Mesothelial cell of epicardium (in vitro differentiated cells): ENCODE measurements around the gene TMEFF2. TPM values are rescaled to one million over a fixed set of nuclear protein-coding genes. Genes with fewer than 3 reads are reported as not detected.

Experiments
- DNase-seq, 2 experiments: peaks; one replicate each; pipeline ENCODE4 v3.0.0; 2021; ENCODE audit warnings: low spot score in 2 of 2; ENCODE audit not compliant: unreplicated experiment in 2 of 2
- H3K27ac Mint-ChIP-seq: 2 replicates; pipeline ENCODE4 v1.8.0; 2021; ENCODE audit warnings: mixed read lengths
- H3K27me3 Mint-ChIP-seq: 2 replicates; pipeline ENCODE4 v1.8.0; 2021; ENCODE audit warnings: low read depth, mixed read lengths
- H3K36me3 Mint-ChIP-seq: 2 replicates; pipeline ENCODE4 v1.8.0; 2021; ENCODE audit warnings: mixed read lengths
- H3K4me1 Mint-ChIP-seq: 2 replicates; pipeline ENCODE4 v1.8.0; 2021; ENCODE audit warnings: mixed read lengths
- H3K4me3 Mint-ChIP-seq: 2 replicates; pipeline ENCODE4 v1.8.0; 2021; ENCODE audit warnings: mild to moderate bottlenecking, moderate library complexity, mixed read lengths
- H3K9me3 Mint-ChIP-seq: 2 replicates; pipeline ENCODE4 v1.8.0; 2021; ENCODE audit warnings: mixed read lengths
- total RNA-seq: library from RNA; stranded (reverse); gene quantifications from 3 replicates; pipeline ENCODE4 v1.2.1, GENCODE V29; 2021
- TF ChIP-seq, protein P1 (sequence below): fragments of 200-600 bp; sonication (generic); IDR thresholded peaks from one replicate; pipeline ENCODE4 v1.5.0; 2021; ENCODE audit warnings: antibody characterized with exemption; ENCODE audit not compliant: unreplicated experiment

Gene TMEFF2
- total RNA-seq, 1 donor from 2014 or later, result 18.1 TPM

DNA sequence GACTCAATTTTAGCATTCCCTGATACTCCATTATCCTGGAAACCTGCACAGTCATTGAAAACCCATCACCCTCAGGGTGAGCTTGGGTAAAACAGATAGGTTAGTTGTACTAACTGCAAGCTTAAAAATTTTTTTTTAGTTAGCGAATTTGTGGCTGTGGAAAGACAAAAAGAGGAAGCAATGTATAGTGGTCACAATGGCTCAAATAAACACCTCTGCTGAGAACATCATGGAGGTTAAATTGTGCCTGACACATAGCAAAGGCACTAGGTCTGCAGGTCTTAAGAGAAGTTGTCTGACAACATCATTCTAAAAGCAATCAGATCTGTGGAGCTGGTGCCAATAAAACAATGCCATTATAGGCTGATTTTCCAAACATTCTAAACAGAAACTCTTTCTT is 263.4 kb downstream of the TMEFF2 start:
- DNase-seq, result no peak
- Mint-ChIP-seq H3K27me3 (peaks cover 2% of the 10 kb centered on the region), H3K9me3 (peaks cover 10% of the 10 kb centered on the region), H3K36me3 (peaks cover 2% of the 10 kb centered on the region), H3K4me3 (no peak overlapping the region), H3K4me1 (peaks cover 10% of the 10 kb centered on the region), H3K27ac (no peak overlapping the region)
- TF ChIP-seq, protein P1, sequence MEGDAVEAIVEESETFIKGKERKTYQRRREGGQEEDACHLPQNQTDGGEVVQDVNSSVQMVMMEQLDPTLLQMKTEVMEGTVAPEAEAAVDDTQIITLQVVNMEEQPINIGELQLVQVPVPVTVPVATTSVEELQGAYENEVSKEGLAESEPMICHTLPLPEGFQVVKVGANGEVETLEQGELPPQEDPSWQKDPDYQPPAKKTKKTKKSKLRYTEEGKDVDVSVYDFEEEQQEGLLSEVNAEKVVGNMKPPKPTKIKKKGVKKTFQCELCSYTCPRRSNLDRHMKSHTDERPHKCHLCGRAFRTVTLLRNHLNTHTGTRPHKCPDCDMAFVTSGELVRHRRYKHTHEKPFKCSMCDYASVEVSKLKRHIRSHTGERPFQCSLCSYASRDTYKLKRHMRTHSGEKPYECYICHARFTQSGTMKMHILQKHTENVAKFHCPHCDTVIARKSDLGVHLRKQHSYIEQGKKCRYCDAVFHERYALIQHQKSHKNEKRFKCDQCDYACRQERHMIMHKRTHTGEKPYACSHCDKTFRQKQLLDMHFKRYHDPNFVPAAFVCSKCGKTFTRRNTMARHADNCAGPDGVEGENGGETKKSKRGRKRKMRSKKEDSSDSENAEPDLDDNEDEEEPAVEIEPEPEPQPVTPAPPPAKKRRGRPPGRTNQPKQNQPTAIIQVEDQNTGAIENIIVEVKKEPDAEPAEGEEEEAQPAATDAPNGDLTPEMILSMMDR, result no peak

DNA sequence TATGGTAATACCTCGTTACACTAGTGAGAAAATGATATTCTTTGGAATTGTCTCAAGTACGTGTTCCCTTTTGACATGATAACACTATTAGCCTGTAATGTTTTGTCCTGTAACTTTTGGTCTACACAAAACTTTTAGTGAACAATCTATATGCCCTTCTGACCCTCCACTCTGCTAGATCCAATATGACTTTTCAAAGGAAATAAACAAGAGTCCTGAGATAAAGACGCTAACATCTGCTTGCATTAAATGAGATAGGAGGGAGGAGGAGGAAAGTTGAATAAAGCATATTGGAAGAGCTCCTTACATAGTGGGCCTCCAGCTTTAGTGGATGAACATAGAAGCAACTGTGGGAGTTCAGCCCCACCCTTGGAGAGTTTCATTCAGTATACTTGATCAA is 264.5 kb downstream of the TMEFF2 start:
- H3K4me3 Mint-ChIP-seq, result no peak overlapping the region
- H3K9me3 Mint-ChIP-seq, result peaks cover 10% of the 10 kb centered on the region
- peaks cover 9% of the 10 kb centered on the region for H3K4me1 Mint-ChIP-seq
- no peak overlapping the region for H3K27ac Mint-ChIP-seq
- H3K27me3 Mint-ChIP-seq, result peaks cover 1% of the 10 kb centered on the region
- TF ChIP-seq, protein P1, result no peak
- DNase-seq, result no peak
- H3K36me3 Mint-ChIP-seq, result peaks cover 2% of the 10 kb centered on the region

DNA sequence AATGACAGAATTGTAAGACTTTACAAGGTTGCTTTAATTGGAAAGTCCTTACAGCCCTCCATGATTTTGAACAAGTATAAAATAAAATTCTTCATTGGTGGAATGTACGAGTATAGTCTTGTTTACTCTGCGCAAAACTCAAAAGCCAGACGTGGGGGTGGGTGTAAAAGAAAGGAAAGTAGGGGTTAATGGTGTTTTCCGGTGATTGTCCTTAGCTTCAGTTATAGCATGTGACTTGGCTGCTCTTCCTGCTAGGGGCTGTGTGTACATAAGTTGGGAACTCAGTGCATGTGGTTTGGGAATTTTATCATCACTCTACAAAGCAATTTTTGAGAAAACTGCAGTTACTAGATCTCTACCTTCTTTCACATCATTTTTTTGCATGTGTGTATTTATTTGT is 265.4 kb downstream of the TMEFF2 start:
- peaks cover 2% of the 10 kb centered on the region for H3K36me3 Mint-ChIP-seq
- peaks cover 8% of the 10 kb centered on the region for H3K4me1 Mint-ChIP-seq
- H3K27ac Mint-ChIP-seq, result peak overlapping the region; percentile 13
- H3K9me3 Mint-ChIP-seq, result peaks cover 8% of the 10 kb centered on the region
- TF ChIP-seq, protein P1, result no peak
- no peaks in the 10 kb centered on the region for H3K27me3 Mint-ChIP-seq
- no peak overlapping the region for H3K4me3 Mint-ChIP-seq
- DNase-seq, result no peak

DNA sequence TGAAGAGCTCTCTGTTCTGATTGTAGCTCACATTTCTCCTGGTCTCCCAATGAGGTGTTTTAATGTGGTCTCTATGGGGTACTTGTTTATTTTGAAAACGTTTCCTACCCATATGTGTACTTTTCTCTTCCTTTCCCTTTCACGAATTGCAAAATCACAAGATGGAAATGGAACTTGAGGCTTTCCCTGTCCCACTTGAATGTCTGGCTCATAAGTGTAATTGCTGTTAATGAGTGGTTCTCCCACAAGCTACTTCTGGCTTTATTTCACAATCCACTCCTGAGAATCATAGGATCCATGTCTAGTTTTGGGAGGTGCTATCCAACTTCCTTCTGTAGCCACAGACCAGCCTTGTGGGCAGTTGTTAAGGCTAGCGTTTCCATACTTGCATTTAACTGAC is 266.7 kb downstream of the TMEFF2 start:
- Mint-ChIP-seq H3K4me1 (peaks cover 8% of the 10 kb centered on the region), H3K27ac (no peak overlapping the region), H3K36me3 (no peaks in the 10 kb centered on the region), H3K4me3 (no peak overlapping the region), H3K27me3 (no peaks in the 10 kb centered on the region), H3K9me3 (peaks cover 3% of the 10 kb centered on the region)
- no peak for DNase-seq
- TF ChIP-seq, protein P1, result no peak

DNA sequence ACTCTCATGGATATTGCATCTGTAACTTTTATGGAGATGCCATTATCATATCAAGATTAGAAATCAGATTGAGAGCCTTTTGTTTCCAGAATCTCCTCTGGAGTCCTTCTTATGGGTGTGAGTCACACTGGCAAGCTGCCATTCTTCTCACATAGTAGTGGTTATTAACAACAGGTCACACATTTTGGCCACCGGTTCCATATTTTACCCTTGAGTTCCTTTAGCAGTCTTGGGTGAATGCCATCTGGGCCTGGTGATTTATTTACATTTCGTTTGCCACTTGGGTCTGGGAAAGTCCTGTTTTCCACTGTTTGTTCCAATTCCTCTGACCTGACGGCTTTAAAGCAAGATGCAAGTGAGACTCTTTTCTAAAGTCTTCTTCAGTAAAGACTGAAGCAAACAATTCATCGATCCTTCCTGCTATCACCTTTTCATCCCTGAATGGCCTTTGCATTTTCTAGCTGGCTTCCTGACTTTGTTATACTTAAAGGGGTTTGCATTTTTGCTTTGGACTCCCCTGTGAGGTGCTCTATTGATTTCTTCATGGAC is 267.3 kb downstream of the TMEFF2 start:
- H3K4me1 Mint-ChIP-seq, result peaks cover 8% of the 10 kb centered on the region
- DNase-seq, result no peak
- no peaks in the 10 kb centered on the region for H3K36me3 Mint-ChIP-seq
- no peaks in the 10 kb centered on the region for H3K9me3 Mint-ChIP-seq
- no peak overlapping the region for H3K4me3 Mint-ChIP-seq
- no peak overlapping the region for H3K27ac Mint-ChIP-seq
- H3K27me3 Mint-ChIP-seq, result no peaks in the 10 kb centered on the region
- TF ChIP-seq, protein P1, result no peak

DNA sequence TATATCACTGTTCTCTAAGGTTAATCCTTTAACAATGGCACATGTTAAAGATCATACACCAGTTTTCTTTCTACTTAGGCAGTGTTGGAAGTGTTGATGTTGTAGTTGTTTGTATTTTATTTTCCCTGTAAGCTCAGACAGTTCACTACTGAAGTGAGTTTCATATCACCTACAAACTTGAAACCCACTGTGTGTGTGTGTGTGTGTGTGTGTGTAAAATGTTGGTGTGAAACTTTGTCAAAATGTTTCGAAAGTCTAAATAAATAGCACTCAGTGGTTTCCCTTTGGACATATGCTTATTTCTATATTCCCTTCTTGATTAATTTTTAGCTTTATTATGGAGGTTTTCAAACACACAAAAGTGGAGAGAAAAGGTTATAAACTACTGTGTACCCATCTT is 268.1 kb downstream of the TMEFF2 start:
- no peak overlapping the region for H3K4me3 Mint-ChIP-seq
- no peaks in the 10 kb centered on the region for H3K9me3 Mint-ChIP-seq
- DNase-seq, result no peak
- no peak overlapping the region for H3K27ac Mint-ChIP-seq
- H3K27me3 Mint-ChIP-seq, result no peaks in the 10 kb centered on the region
- TF ChIP-seq, protein P1, result no peak
- H3K4me1 Mint-ChIP-seq, result peaks cover 8% of the 10 kb centered on the region
- no peaks in the 10 kb centered on the region for H3K36me3 Mint-ChIP-seq
